Loucy (cell line): ENCODE measurements around the gene TMEM11.
A peak's percentile ranks its signal among the peaks of the same experiment; 100 is the strongest.

Experiments used
- H2AFZ ChIP-seq: fragments of 200-600 bp; sonication (generic); 2 replicates; pipeline ENCODE4 v1.6.0; 2016; ENCODE audit warnings: antibody characterized with exemption, mild to moderate bottlenecking, low read length, moderate library complexity
- H3F3A ChIP-seq: fragments of 200-600 bp; 2 replicates; pipeline ENCODE4 v1.6.0; 2016; ENCODE audit warnings: antibody characterized with exemption, low read depth, mild to moderate bottlenecking
- H3K27me3 ChIP-seq: fragments of 200-600 bp; sonication (generic); 2 replicates; pipeline ENCODE4 v1.6.1; 2014; ENCODE audit warnings: low read length, mild to moderate bottlenecking; ENCODE audit not compliant: insufficient read depth, poor library complexity, severe bottlenecking
- H3K36me3 ChIP-seq: fragments of 200-600 bp; sonication (generic); 2 replicates; pipeline ENCODE4 v1.6.1; 2016; ENCODE audit warnings: low read length; ENCODE audit not compliant: insufficient read depth
- H3K4me1 ChIP-seq: fragments of 200-600 bp; sonication (generic); 2 replicates; pipeline ENCODE4 v1.5.1; 2014; ENCODE audit warnings: low read length, mild to moderate bottlenecking; ENCODE audit not compliant: insufficient read depth, poor library complexity, severe bottlenecking
- H3K4me2 ChIP-seq: fragments of 200-600 bp; sonication (generic); 2 replicates; pipeline ENCODE4 v1.6.0; 2014; ENCODE audit warnings: antibody characterized with exemption, low read length, low read depth, mild to moderate bottlenecking; ENCODE audit not compliant: poor library complexity, severe bottlenecking
- H3K4me3 ChIP-seq: fragments of 200-600 bp; sonication (generic); 2 replicates; pipeline ENCODE4 v1.5.1; 2014; ENCODE audit warnings: low read length, mild to moderate bottlenecking, mixed read lengths; ENCODE audit not compliant: poor library complexity, severe bottlenecking
- H3K79me2 ChIP-seq: fragments of 200-600 bp; sonication (generic); 2 replicates; pipeline ENCODE4 v1.6.1; 2014; ENCODE audit warnings: low read length; ENCODE audit not compliant: insufficient read depth
- H3K9ac ChIP-seq: fragments of 200-600 bp; sonication (generic); 2 replicates; pipeline ENCODE4 v1.6.0; 2014; ENCODE audit warnings: mild to moderate bottlenecking, low read depth, low read length, moderate library complexity; ENCODE audit not compliant: poor library complexity, severe bottlenecking
- H3K9me2 ChIP-seq: fragments of 200-600 bp; sonication (generic); replicated peaks from 2 replicates; pipeline ENCODE4 v1.6.1; 2016; ENCODE audit warnings: low read depth, low read length, mixed read lengths
- H3K9me3 ChIP-seq: fragments of 200-600 bp; sonication (generic); 2 replicates; pipeline ENCODE4 v1.6.1; 2014; ENCODE audit warnings: mild to moderate bottlenecking, antibody characterized with exemption, low read length, low read depth; ENCODE audit not compliant: insufficient read depth
- H4K20me1 ChIP-seq: fragments of 200-600 bp; sonication (generic); 2 replicates; pipeline ENCODE4 v1.6.0; 2014; ENCODE audit warnings: antibody characterized with exemption, low read length, mild to moderate bottlenecking; ENCODE audit not compliant: insufficient read depth, poor library complexity, severe bottlenecking
- EZH2phosphoT487 ChIP-seq: fragments of 200-600 bp; IDR thresholded peaks from 2 replicates; pipeline ENCODE4 v1.6.1; 2018; ENCODE audit warnings: antibody characterized with exemption, mild to moderate bottlenecking, moderate library complexity, borderline replicate concordance
- TF ChIP-seq, protein P1 (sequence below): fragments of 200-600 bp; sonication (generic); conservative IDR thresholded peaks from 2 replicates; pipeline ENCODE4 v1.5.1; 2014; ENCODE audit warnings: mild to moderate bottlenecking, antibody characterized with exemption, low read length

The TMEM11 gene

GRCh38 chr17:21223086-21223485 is 9.1 kb upstream of the TMEM11 start:
- H3K9me2 ChIP-seq: no peaks in the 10 kb centered on the region
- TF ChIP-seq, protein P1, sequence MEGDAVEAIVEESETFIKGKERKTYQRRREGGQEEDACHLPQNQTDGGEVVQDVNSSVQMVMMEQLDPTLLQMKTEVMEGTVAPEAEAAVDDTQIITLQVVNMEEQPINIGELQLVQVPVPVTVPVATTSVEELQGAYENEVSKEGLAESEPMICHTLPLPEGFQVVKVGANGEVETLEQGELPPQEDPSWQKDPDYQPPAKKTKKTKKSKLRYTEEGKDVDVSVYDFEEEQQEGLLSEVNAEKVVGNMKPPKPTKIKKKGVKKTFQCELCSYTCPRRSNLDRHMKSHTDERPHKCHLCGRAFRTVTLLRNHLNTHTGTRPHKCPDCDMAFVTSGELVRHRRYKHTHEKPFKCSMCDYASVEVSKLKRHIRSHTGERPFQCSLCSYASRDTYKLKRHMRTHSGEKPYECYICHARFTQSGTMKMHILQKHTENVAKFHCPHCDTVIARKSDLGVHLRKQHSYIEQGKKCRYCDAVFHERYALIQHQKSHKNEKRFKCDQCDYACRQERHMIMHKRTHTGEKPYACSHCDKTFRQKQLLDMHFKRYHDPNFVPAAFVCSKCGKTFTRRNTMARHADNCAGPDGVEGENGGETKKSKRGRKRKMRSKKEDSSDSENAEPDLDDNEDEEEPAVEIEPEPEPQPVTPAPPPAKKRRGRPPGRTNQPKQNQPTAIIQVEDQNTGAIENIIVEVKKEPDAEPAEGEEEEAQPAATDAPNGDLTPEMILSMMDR: no peak
- TF ChIP-seq EZH2phosphoT487: no peak
- no peak overlapping the region for H3K4me3 ChIP-seq

DNA sequence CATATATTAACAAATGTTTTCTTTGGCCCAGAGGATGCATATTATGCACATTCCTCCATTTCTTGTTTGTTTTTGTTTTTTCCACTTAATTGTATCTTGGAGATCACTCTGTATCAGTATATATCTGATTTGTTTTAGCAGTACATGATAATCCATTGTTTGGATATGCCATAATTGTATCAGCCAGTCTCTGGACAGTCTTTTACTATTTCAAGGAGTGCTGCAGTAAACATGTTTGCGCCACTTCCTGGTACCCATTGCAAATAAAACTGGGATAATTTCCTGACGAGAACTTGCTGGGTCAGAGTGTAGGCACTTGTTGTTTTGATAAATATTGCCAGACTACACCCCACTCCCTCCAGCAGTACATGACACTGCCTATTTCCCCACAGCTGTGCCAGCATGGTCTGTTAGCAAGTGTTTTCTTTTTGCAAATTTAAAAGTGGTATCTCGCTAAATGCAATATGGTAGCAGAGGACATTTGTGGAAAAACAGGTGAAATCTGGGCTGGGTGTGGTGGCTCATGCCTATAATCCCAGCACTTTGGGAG is 4.9 kb upstream of the TMEM11 start:
- Histone ChIP-seq H3K79me2 (peaks cover 9% of the 10 kb centered on the region), H3F3A (no peaks in the 10 kb centered on the region), H3K36me3 (no peaks in the 10 kb centered on the region), H3K4me1 (peaks cover 11% of the 10 kb centered on the region), H4K20me1 (peaks cover under 1% of the 10 kb centered on the region), H3K27me3 (no peaks in the 10 kb centered on the region), H3K9me2 (no peaks in the 10 kb centered on the region), H3K4me3 (no peak overlapping the region), H3K4me2 (no peak overlapping the region), H3K9ac (no peak overlapping the region), H3K9me3 (no peaks in the 10 kb centered on the region), H2AFZ (no peak overlapping the region)
- no peak for TF ChIP-seq EZH2phosphoT487
- TF ChIP-seq, protein P1: no peak

More at GRCh38 chr17:21223086-21223485, 9.1 kb upstream of the TMEM11 start:
- Histone ChIP-seq H3K9ac (no peak overlapping the region), H2AFZ (no peak overlapping the region), H3K27me3 (no peaks in the 10 kb centered on the region), H3K4me1 (no peaks in the 10 kb centered on the region), H3F3A (no peaks in the 10 kb centered on the region), H3K9me3 (no peaks in the 10 kb centered on the region), H3K4me2 (no peak overlapping the region), H3K36me3 (no peaks in the 10 kb centered on the region), H3K79me2 (no peaks in the 10 kb centered on the region), H4K20me1 (no peaks in the 10 kb centered on the region)

GRCh38 chr17:21218101-21218500 is 4.1 kb upstream of the TMEM11 start:
- Histone ChIP-seq H3F3A (no peaks in the 10 kb centered on the region), H2AFZ (no peak overlapping the region), H3K4me3 (no peak overlapping the region)

More at GRCh38 chr17:21218101-21218500, 4.1 kb upstream of the TMEM11 start:
- Histone ChIP-seq H3K4me1 (peaks cover 14% of the 10 kb centered on the region), H3K27me3 (no peaks in the 10 kb centered on the region), H3K9me3 (no peaks in the 10 kb centered on the region), H3K9ac (no peak overlapping the region), H3K4me2 (no peak overlapping the region), H3K79me2 (peaks cover 17% of the 10 kb centered on the region), H3K9me2 (no peaks in the 10 kb centered on the region), H4K20me1 (peaks cover 7% of the 10 kb centered on the region), H3K36me3 (no peaks in the 10 kb centered on the region)
- TF ChIP-seq, protein P1: peak; percentile 15; the same call in 1 of the 2 replicates
- TF ChIP-seq EZH2phosphoT487: no peak
